ENCODE data around the gene LAMA2.

The LAMA2 gene

GRCh38 chr6:129390900-129391299 lies 508.0 kb downstream of the LAMA2 start:
- DNase-seq, result no peak

- DNase-seq, result no peak
Observed at GRCh38 chr6:129393654-129394053, 510.7 kb downstream of the LAMA2 start.

GRCh38 chr6:129398764-129399163 lies 515.8 kb downstream of the LAMA2 start:
- DNase-seq, result no peak

- no peak for DNase-seq
Observed at GRCh38 chr6:129402244-129402643, 519.3 kb downstream of the LAMA2 start.

- DNase-seq, result no peak
Observed at GRCh38 chr6:129411092-129411491, 528.2 kb downstream of the LAMA2 start.

- no peak for DNase-seq
Observed at GRCh38 chr6:129416337-129416990, 533.5 kb downstream of the LAMA2 start.

GRCh38 chr6:129417416-129418086 lies 534.6 kb downstream of the LAMA2 start:
- DNase-seq, result no peak

GRCh38 chr6:129419324-129419723 lies 536.4 kb downstream of the LAMA2 start:
- no peak for DNase-seq

- no peak for DNase-seq
Observed at GRCh38 chr6:129426343-129426742, 543.4 kb downstream of the LAMA2 start.

- DNase-seq, result no peak
Observed at GRCh38 chr6:129429956-129430355, 547.0 kb downstream of the LAMA2 start.

GRCh38 chr6:129432738-129433137 lies 549.8 kb downstream of the LAMA2 start:
- DNase-seq, result no peak

- no peak for DNase-seq
Observed at GRCh38 chr6:129434091-129434490, 551.2 kb downstream of the LAMA2 start.

- no peak for DNase-seq
Observed at GRCh38 chr6:129440691-129441090, 557.8 kb downstream of the LAMA2 start.

GRCh38 chr6:129444683-129445082 lies 561.7 kb downstream of the LAMA2 start:
- DNase-seq, result no peak

- DNase-seq, result no peak
Observed at GRCh38 chr6:129446272-129447197, 563.6 kb downstream of the LAMA2 start.

GRCh38 chr6:129447198-129447565 lies 564.2 kb downstream of the LAMA2 start:
- no peak for DNase-seq

GRCh38 chr6:129448965-129449364 lies 566.0 kb downstream of the LAMA2 start:
- DNase-seq, result no peak

- no peak for DNase-seq
Observed at GRCh38 chr6:129451187-129451586, 568.2 kb downstream of the LAMA2 start.

- DNase-seq, result no peak
Observed at GRCh38 chr6:129453073-129453472, 570.1 kb downstream of the LAMA2 start.

GRCh38 chr6:129454488-129454887 lies 571.5 kb downstream of the LAMA2 start:
- no peak for DNase-seq

GRCh38 chr6:129455126-129455769 lies 572.3 kb downstream of the LAMA2 start:
- DNase-seq, result no peak

GRCh38 chr6:129460221-129460620 lies 577.3 kb downstream of the LAMA2 start:
- DNase-seq, result no peak

- no peak for DNase-seq
Observed at GRCh38 chr6:129469070-129469662, 586.2 kb downstream of the LAMA2 start.

Data from NCI-H446 treated with DMSO at 0.1 percent for 48 hours (cell line).